DMS153 treated with DMSO at 0.1 percent for 48 hours (cell line): Measurements from ENCODE around the gene TSPAN5.
"Not testable (repeated sequence)": the region's sequence is repeated elsewhere in the genome, so short reads cannot be mapped to it uniquely, and the experiment has no call there.

Experiments used
- DNase-seq: peaks from one replicate; lab custom pipeline; 2025; ENCODE audit not compliant: unreplicated experiment; lab: John Stamatoyannopoulos, UW

Gene TSPAN5

DNA sequence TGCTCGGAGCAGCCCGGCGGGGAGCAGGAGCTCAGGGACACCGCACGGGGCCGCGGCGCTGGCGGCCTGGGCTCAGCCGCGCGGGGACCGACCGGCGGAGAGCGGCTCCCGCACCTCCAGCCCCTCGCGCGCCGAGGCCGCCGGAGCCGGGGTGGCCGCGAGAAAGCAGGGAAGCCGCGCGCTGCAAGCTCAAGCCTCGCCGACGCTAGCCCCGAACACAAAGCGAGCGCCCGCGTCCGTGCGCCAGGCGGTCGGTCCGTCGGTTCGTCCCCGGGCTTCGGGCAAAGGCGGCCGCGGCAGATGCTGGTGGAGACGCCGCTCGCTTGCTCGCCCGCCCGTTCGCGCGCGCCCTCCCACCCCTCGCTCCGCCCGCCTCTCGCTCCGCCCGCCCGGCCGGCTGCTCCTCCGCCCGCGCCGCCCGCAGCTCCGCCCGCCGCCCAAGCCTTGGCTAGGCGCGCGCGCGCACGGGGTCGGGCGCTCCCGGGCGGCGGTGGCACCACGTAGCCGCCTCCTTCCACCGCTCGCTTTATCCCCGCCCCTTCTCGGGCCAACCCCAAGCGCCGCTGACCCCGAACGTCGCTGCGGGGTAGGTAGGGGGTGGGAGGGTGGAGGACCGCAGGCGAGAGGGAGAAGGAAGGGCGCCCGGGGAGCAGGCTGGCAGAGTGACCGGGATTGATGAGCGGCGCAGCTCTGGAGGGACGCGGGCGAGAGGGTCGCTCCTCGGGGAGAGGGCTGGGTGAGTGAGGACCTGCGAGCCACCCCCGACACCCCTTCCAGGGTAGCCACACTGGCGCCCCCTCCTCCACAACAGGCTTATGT, at the start of gene TSPAN5:
TSPAN5 (minus strand) TSS at position 325 of the 819 bp plus-strand sequence.
- peak; percentile 54 for DNase-seq

DNA sequence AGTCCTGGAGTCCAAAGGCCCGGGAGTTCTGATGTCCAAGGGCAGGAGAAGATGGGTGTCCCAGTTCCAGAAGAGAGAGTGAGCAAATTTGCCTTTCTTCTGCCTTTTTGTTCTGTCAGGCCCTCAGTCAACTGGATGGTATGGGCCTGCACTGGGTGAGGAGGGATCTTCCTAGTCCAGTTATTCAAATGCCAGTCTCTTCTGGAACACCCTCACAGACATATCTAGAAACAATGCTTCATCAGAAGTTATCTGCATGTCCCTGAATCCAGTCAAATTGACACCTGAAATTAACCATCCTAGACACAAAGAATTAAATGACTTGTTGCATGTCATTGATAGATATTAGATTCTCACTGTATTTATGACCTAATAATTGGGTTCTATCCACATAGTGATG, 48.5 kb upstream of the TSPAN5 start:
- no peak for DNase-seq

DNA sequence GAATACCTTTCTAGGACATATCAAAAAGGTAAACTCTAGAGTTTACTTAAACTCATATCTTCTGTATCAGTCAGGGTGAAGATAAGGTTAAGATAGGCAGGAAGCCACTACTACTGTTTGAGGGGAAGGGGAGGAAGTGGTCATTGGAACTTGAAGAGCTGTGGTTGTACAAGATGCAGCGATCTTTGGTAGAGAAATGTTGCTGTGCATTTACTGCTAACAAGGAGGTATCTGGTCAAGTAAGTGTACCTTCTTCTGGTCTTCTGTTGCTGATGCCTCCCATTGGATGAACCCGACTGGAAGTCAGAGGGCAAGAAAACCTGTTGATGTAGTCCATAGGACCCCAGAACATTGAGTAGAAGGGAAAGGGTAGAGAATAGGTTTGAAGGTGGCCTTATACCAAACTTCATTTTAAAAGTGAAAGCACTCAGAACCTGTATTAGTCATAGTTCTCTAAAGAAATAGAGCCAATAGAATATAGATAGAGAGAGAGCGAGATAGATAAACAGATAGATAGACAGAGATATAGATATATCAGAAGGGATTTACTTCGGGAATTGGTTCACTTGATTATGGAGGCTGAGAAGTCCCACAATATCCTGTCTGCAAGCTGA, 47.9 kb upstream of the TSPAN5 start:
- DNase-seq: no peak

DNA sequence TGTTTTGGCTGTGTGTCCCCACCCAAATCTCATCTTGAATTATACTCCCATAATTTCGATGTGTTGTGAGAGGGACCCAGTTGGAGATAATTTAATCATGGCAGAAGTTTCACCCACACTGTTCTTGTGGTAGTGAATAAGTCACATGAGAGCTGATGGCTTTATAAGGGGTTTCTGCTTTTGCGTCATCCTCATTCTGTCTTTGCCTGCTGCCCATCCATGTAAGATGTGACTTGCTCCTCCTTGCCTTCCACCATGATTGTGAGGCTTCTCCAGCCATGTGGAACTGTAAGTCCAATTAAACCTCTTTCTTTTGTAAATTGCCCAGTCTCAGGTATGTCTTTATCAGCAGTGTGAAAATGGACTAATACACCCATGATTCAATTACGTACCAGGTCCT, 47.2 kb upstream of the TSPAN5 start:
- not testable (repeated sequence) for DNase-seq

DNA sequence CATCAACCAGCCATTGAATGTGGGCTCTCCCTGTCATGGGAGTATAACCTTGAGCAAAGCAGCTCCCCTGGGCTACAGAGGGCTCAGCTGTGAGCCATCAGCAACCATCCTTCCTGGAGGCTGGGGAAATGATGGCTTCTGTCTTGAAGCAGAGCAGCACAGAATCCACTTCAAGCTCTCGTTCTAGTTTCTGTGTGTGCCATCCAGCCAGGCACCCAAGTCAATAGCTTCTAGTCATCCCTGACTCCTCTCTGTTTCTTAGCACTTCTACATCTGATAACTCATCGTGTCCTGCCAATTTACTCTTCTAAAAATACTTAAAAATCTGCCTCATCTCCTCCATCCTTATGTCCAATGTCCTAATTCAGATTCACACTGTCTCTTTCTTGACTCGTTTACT, 42.2 kb upstream of the TSPAN5 start:
- no peak for DNase-seq

DNA sequence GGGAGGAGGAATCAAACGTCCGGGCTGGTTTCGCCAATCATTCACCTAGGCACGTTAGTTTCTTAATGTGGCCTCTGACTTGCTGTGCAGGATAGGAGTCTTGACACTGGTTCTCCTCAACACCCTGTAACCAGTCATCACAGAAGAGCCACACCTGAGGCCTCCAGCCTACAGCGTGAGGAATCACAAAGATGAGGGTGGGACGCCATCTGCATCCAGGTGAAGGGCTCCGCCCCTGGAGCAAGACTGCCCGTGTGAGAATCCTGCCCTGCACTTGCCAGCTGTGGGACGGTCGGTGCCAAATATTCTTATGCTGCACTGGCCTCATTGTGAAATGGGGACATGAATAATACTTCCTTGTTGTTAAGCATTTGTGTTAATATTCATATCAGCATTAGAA, 35.7 kb upstream of the TSPAN5 start:
- no peak for DNase-seq

DNA sequence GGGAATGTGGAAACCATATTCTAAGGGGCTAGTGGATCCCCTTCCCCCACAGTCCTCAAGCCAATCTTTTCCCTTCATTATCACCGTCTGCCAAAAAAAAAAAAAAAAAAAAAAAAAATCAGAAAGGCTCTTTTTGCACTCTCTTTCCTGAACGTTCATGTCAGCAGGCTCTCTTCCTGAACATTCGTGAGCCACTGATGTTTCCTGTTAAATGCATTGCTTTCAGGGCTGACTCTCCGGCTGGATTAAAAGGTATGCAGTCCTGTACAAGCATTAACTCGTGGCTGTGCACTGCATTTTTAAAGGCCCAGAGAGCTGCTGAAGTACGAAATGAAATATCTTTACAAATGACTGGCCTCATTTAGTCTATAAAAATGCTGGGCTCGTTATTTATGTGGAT, 34.0 kb upstream of the TSPAN5 start:
- no peak for DNase-seq

DNA sequence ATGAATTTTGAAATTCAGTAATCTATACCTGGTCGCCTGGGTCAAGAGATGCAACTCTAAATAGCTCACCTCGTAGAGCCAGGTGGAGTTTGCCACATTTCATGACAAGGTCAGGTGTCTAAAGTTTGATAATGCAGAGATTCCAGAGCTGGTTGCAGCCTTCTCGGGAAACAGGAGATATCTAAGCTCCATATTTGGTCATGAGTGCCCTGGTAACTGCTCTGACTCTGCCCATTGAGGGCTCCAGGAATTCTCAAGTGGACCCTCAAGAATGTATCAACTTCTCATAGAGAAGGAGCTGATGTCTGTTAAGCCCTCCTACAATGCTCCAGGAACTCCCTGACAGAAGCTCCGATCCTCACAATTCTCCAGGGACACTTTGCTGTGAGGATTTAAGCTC, 33.2 kb upstream of the TSPAN5 start:
- no peak for DNase-seq

DNA sequence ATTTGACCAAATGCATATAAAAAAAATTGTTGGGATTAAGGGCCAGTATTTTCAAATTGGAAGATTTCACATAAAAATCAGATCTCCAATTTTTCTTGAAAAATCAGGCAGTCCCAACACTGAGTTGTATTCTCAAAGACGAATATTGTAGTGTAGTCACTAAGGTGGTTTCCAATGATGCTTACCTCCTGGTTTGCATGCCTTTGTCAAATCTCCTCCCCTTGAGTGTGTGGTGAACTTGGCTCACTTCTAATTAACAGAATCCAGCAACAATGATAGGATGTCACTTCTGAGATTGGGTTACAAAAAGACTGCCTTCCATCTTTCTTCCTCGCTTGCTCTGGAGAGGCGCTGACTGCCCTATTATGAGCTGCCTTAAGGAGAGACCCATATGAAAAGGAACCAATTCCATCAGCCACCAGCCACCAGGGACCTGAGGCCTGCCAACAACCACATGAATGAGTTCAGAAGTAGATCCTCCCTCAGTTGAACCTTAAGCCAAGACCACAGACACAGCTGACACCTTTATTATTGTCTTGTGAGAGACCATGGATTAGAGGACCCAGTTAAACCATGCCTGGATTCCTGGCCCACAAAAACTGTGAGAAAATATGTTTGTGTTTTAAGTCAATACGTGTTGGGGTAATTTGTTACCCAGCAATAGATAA, 31.2 kb upstream of the TSPAN5 start:
- no peak for DNase-seq

DNA sequence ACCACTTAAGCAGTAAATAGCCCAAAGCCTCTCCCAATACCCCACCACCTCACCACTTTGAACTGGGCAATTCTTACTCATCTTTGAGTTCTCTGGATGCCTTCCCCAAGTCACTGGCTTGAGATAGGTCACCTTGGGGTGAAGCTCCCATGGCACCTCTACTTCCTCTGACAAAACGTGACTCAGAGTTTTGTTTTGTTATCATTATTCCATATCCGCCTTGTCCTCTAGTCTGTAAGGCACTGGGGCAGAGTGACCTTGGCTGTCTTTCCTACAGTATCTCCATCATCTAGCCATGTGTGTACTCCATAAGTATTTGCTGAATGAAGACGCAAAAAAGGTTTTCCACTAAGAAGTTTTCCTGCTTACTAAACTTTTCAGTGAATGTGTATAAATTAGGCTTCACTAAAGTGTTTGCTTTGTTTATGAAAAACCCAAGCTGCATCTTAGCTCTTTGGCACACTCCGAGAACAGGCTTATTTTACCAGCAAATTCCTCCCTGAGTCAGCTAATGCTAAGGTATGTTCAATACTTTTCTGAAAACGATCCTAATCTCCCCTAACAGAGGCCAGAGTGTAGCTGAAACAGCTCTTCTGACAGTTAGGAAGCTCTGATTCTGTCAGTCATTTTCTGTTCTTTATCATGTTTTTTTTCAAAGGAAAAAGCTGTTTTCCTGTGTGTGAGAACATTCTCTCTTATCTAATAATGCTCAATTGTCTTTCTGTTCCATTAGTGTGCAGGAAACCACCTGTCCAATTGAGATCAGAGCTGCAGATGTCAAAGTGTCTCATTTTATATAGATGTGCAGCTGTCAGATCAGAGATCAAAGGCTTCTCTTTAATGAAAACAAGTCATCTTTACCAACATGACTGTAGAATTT, 30.2 kb upstream of the TSPAN5 start:
- no peak for DNase-seq

DNA sequence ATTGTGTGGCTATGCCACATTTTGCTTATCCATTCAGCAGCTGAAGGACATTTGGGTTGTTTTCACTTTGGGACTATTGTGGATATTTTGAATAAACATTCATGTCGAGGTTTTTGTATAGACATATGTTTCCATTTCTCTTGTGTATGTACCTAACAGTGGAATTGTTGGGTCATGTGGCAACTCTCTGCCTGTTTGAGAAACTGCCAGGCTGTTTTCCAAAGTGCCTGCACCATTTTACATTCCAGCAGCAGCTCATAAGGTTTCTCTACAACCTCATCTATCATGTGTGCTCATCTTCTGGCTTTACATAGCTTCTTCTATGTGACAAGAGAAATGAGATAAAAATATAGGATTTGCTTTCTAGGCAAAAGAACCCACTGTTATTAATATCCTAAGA, 29.5 kb upstream of the TSPAN5 start:
- DNase-seq: no peak

DNA sequence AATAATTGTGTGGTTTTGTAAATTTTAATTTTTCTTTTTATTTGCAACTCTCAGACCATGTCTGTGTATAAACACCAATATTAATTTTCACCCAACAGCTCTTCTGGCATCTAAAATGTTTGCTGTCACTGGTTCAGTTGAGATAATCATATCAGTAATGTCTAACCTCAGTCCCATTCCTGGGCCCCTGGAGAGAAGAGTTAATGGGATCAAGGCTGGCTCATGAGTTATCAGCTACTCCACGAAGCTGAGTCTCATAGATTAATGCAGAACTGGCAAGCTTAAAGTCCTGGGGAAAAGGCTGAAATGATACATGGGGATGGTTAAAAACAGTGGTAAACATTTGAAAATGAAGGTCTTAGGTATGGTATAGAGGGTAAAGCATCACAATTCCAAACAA, 28.4 kb upstream of the TSPAN5 start:
- no peak for DNase-seq

DNA sequence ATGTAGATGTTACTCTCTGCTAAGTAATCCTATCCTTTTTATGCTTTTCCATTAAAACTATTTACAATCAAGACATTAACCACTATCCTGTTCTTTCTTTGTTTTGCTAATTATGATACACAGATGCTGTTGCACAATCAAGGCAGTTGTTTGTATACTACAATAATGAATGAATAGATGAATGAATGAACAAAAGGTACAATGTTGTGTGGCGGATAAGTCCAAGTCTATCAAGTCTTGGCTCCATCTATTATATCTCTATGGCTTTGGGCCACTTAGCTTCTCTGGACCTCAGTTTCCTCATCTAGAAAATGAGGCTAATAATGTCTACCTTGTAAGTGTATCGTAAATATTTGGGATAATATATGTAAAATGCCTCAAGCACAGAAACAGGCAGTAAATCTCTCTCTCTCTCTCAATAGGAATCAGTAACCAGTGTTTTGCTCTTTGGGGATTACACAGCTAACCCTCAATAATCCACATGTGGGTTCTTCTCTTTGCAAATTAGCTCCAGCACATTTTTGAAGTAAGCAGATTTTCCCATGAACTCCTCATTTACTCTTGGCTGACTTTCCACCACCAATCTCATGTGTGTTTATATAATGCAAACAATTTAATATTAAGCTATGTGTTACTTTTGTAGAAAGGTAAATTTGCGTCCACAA, 27.8 kb upstream of the TSPAN5 start:
- DNase-seq: no peak

DNA sequence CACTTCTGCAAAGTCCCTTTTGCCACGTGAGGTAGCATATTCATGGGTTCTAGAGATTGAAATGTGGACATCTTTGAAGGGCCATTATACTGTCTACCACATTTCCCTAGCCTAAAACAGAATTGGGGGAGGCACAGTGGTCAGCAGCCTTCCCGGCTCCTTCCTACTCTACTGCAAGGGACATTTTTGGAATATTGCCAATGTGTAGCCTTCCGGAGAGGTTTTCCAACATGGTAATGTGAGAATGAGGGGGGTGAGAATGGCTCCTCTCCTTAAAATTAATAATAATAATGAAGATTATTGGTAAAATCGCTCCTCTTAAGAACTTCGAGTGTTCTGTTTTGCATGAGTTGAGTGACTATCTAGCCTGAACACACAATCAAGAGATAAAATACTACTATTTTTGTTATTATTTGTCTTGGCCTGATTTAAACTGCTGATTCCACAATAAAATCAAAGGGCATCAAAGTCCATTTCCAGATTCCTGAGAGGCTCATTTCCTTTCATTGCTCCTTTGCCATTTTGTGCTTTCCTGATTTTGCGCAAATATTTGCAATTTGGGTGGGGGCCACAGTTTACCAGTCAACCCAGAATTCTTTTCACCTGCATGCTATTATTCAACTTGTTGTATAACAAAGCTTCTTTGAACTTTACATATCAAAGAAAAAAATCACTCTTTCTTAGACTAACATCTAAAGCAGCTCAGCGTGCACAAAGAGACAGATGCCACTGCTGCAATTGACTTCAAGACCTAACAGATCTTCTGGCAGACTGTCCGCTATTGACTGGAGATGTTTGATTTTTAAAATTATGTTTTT, 27.0 kb upstream of the TSPAN5 start:
- no peak for DNase-seq

DNA sequence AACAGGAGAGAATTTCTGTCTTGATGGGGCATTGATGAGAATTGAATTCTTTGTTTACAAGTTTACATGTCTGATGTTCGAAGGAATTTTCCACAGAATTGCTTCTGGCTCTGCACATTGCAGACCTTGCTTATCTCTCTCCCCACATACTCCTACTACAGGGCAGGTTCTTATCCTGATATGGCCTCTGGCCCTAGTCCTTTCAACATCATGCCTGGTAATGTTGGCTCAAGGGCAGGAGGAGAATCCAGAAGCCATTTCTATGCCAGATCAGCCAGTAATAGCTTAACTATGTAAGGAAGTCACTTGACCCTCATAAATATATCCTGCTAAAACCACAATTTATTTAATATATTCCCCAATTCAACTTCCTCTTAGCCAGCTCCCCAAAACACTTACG, 24.3 kb upstream of the TSPAN5 start:
- no peak for DNase-seq

DNA sequence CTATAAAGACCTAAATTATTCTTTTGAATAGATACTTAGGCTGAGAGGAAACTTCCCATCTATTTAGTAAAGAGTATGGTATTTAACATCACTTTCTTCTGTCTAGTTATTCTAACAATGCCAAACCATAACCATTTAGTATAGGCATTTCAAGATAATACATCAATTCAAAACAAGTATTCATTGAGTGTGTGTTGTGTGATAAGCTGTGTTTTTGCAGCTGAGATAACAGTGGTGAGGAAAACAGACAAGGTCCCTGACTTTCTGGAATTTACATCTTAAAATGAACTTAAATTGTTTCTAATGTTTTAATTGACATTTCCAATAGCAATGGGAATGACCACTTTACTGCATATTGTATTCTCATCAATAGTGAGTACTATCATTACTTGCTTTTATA, 22.4 kb upstream of the TSPAN5 start:
- no peak for DNase-seq

DNA sequence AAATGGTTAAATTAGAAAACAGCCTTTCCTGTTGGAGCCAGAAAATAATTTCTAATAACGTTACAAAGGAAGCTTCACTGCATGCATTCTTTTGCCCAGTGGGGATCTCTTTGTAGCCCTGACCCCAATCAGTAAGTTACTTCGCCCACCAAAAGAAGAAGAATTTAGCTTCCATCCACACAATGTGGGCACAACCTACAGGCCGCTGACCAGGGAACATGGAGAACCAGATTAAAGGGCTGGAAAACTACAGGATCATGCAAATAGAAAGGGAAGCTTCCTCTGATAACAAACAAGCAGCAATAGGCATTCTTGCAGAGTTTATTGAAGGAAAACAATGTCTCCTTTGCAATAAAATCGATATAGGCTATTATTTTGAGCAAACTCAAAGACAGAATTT, 21.3 kb upstream of the TSPAN5 start:
- no peak for DNase-seq

DNA sequence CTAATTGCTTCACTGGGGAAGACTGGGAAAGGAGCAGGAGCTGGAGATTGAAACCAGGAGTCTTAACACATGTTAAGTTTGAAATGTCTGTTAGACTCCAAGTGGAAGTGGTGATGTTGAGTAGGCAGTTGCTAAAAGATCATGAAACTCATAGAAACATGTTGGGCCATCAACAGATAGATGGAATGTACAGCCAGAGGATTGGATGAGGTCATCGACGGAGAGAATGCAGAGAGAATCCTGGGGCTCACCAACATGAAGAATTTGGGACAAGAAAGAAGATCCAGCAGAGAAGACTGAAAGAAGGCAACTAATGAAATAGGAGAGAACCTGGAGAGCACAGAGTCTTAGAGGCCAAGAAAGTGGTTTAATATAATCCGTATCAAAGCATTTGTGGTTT, 19.4 kb upstream of the TSPAN5 start:
- DNase-seq: no peak

DNA sequence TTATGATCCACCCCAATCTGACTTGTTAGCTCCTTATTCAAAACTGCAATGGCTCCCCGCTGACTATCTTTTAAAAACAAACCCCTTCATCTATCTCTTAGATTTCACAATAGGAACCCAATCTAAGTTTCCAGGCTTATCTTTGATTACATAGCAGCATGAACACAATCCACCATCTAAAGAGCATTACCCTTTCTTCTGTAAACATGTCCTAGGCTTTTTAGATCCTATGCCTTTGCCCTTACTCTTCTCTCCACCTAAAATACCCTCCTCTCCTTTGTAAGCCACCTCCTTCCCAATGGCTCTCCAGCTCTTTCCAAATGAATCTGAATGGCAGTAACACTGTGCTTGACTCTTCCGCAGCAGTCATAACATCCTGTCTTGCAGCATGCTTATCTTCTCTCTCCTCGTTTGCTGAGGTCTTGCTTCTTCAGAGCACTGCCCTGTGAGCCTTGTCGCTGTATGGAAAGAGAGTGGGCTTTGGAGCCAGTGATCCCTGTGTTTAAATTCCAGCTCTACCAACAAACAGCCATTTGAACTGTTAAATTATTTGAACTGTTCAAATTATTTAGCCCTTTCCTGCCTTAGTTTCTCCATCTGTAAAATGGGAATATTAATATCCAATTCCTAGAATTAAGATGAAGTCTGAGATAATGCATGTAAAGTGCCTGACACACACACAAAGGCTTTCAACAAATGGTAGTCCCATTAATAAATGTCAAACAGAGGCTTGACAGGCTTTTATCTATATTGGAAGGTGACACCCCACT, 16.2 kb upstream of the TSPAN5 start:
- no peak for DNase-seq
